Measurements from ENCODE around the gene TXNRD1. TPM values are rescaled to one million over a fixed set of nuclear protein-coding genes. Genes with fewer than 3 reads are reported as not detected.

The TXNRD1 gene
- total and polyA plus RNA-seq, 2 experiments from 2014 or later, result 43.5 to 74.9 TPM

- H3K4me1 ChIP-seq (ENCODE audit: low read depth), result no peaks in the 10 kb centered on the region
- TF ChIP-seq, protein P1, sequence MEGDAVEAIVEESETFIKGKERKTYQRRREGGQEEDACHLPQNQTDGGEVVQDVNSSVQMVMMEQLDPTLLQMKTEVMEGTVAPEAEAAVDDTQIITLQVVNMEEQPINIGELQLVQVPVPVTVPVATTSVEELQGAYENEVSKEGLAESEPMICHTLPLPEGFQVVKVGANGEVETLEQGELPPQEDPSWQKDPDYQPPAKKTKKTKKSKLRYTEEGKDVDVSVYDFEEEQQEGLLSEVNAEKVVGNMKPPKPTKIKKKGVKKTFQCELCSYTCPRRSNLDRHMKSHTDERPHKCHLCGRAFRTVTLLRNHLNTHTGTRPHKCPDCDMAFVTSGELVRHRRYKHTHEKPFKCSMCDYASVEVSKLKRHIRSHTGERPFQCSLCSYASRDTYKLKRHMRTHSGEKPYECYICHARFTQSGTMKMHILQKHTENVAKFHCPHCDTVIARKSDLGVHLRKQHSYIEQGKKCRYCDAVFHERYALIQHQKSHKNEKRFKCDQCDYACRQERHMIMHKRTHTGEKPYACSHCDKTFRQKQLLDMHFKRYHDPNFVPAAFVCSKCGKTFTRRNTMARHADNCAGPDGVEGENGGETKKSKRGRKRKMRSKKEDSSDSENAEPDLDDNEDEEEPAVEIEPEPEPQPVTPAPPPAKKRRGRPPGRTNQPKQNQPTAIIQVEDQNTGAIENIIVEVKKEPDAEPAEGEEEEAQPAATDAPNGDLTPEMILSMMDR (IDR thresholded peaks at IDR 0.05; ENCODE audit: low read depth, low read length), result no peak
Observed at GRCh38 chr12:104337030-104337558, 121.5 kb downstream of the TXNRD1 start.

GRCh38 chr12:104339663-104340062, 124.1 kb downstream of the TXNRD1 start:
- H3K36me3 ChIP-seq, result peaks cover 56% of the 10 kb centered on the region
- H3K27ac ChIP-seq, result no peak overlapping the region
- no peaks in the 10 kb centered on the region for H3K27me3 ChIP-seq
- TF ChIP-seq, protein P1 (IDR thresholded peaks at IDR 0.05; ENCODE audit: low read depth, low read length), result no peak
- H3K4me3 ChIP-seq, result no peak overlapping the region
- no peaks in the 10 kb centered on the region for H3K9me3 ChIP-seq (ENCODE audit: low read depth)
- no peaks in the 10 kb centered on the region for H3K4me1 ChIP-seq (ENCODE audit: low read depth)
- DNase-seq (ENCODE audit: low read depth in 1 of 2, low spot score in 1 of 2), result no peak

More at GRCh38 chr12:104337030-104337558, 121.5 kb downstream of the TXNRD1 start:
- Histone ChIP-seq H3K36me3 (peaks cover 70% of the 10 kb centered on the region), H3K27ac (no peak overlapping the region), H3K27me3 (no peaks in the 10 kb centered on the region), H3K4me3 (no peak overlapping the region), H3K9me3 (ENCODE audit: low read depth) (no peaks in the 10 kb centered on the region)
- no peak for DNase-seq (ENCODE audit: low read depth in 1 of 2, low spot score in 1 of 2)

DNA sequence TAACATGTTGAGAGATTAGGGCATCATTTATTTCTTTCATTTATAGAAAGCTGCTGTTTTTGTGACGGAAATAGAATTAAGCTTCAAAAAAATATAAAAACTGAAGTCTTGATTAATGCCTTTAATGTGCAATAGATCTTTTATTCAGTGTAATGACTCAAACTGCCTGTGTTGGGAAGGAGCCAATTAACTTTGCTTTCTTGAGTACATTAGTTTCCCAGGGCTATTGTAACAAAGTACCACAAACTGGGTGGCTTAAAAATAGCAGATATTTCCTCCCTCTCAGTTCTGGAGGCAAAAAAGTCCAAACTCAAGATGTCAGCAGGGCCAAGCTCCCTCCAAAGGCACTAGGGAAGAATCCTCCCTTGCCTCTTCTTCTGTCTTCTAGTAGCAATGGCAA, 124.6 kb downstream of the TXNRD1 start:
- Histone ChIP-seq H3K27ac (no peak overlapping the region), H3K27me3 (no peaks in the 10 kb centered on the region), H3K9me3 (ENCODE audit: low read depth) (no peaks in the 10 kb centered on the region), H3K4me1 (ENCODE audit: low read depth) (no peaks in the 10 kb centered on the region), H3K4me3 (no peak overlapping the region), H3K36me3 (peaks cover 56% of the 10 kb centered on the region)
- TF ChIP-seq, protein P1 (IDR thresholded peaks at IDR 0.05; ENCODE audit: low read depth, low read length), result no peak
- no peak for DNase-seq (ENCODE audit: low read depth in 1 of 2, low spot score in 1 of 2)

DNA sequence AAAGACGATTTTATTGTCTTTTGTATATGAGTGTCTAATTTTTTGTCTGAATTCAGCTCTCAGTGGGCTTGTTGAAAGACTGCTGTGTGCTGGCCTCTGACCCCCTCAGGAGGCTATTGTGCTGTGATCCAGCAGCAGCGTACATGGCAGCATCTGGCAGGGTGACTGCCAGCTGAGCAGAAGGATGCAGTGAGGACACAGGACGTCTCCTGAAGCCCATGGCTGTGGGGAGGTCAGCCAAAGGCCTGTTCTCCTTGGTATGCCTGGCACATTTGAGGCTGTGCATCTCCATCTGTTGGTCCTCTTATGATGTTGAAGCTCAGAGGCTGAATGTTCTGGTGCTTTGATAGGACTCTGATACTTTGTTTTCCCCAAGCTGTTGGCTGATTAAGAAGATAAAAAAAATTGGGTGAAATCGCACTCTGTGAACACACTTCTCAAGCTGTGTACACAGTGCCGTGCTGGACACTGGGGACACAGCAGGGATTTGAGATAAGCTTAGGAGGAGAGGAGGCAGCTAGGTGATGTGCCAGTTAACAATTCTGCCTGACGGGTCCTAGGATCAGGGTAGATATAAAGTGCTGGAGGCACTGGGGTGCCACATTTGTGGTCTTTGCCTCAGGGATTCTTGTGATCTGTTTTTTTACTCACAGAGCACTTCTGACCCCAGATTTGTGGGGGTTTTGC, 125.5 kb downstream of the TXNRD1 start:
- Histone ChIP-seq H3K27ac (no peak overlapping the region), H3K36me3 (peaks cover 48% of the 10 kb centered on the region), H3K27me3 (no peaks in the 10 kb centered on the region), H3K4me3 (no peak overlapping the region), H3K9me3 (ENCODE audit: low read depth) (no peaks in the 10 kb centered on the region), H3K4me1 (ENCODE audit: low read depth) (no peaks in the 10 kb centered on the region)
- TF ChIP-seq, protein P1 (IDR thresholded peaks at IDR 0.05; ENCODE audit: low read depth, low read length), result no peak
- no peak for DNase-seq (ENCODE audit: low read depth in 1 of 2, low spot score in 1 of 2)

DNA sequence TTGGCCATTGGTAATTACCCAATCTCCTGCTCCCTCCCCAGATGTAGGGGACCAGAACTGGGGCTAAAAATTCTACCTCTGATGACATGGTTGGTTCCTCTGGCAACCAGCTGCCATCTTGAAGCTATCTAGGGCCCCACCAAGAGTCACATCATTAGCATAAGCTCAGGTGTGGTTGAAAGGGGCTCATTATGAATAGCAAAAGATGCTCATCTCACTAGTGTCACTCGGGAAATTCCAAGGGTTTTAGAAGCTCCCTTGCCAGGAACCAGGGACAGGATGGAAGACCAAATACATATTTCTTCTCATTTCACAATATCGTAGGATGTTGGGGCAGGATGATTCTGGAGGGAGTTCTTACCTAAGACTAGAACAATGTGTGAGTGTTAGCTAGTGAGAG, 126.6 kb downstream of the TXNRD1 start:
- no peaks in the 10 kb centered on the region for H3K9me3 ChIP-seq (ENCODE audit: low read depth)
- no peaks in the 10 kb centered on the region for H3K4me1 ChIP-seq (ENCODE audit: low read depth)
- H3K27ac ChIP-seq, result no peak overlapping the region
- DNase-seq (ENCODE audit: low read depth in 1 of 2, low spot score in 1 of 2), result no peak
- no peak overlapping the region for H3K4me3 ChIP-seq
- TF ChIP-seq, protein P1 (IDR thresholded peaks at IDR 0.05; ENCODE audit: low read depth, low read length), result no peak
- H3K36me3 ChIP-seq, result peaks cover 38% of the 10 kb centered on the region
- no peaks in the 10 kb centered on the region for H3K27me3 ChIP-seq

Measured in cardiac muscle cell (in vitro differentiated cells and primary cell).